Heart left ventricle (tissue), 16 donors: ENCODE data around the gene POLG. TPM values are rescaled to one million over a fixed set of nuclear protein-coding genes. Genes with fewer than 3 reads are reported as not detected.

ENCODE experiments used
- ATAC-seq, 4 donors: fragments of 200-7000 bp; cut with Tn5 transposase; one replicate each; pipeline ENCODE4 v1.9.1; 2020 to 2022; ENCODE audit warnings: moderate library complexity in 4 of 4, mild to moderate bottlenecking in 3 of 4, moderate number of reproducible peaks in 1 of 4
- DNase-seq, 5 donors: peaks; one replicate each; pipeline ENCODE4 v3.0.0-alpha.2; 2020
- H3K27ac ChIP-seq, 12 donors: fragments of 200-600 bp; sonication (generic) in 4 of 12; one replicate each; pipeline versions ENCODE4 v1.5.0 to v1.8.0; 2016 to 2022; ENCODE audit warnings: mild to moderate bottlenecking in 2 of 12
- H3K27me3 ChIP-seq, 9 donors: fragments of 200-600 bp; sonication (generic) in 2 of 9; one replicate each; pipeline versions ENCODE4 v1.5.1 to v1.8.0; 2016 to 2022; ENCODE audit warnings: mild to moderate bottlenecking in 3 of 9
- H3K36me3 ChIP-seq, 9 donors: fragments of 200-600 bp; sonication (generic) in 2 of 9; one replicate each; pipeline versions ENCODE4 v1.5.0 to v1.8.0; 2018 to 2022; ENCODE audit warnings: mild to moderate bottlenecking in 2 of 9
- H3K4me1 ChIP-seq, 12 donors: fragments of 200-600 bp; sonication (generic) in 4 of 12; one replicate each; pipeline versions ENCODE4 v1.5.0 to v1.8.0; 2016 to 2022; ENCODE audit warnings: mild to moderate bottlenecking in 3 of 12
- H3K4me3 ChIP-seq, 12 donors: fragments of 200-600 bp; sonication (generic) in 4 of 12; one replicate each; pipeline versions ENCODE4 v1.5.0 to v1.8.0; 2017 to 2022; ENCODE audit warnings: mild to moderate bottlenecking in 9 of 12, moderate library complexity in 4 of 12
- H3K9me3 ChIP-seq, 12 donors: fragments of 200-600 bp; sonication (generic) in 4 of 12; one replicate each; pipeline versions ENCODE4 v1.5.0 to v1.8.0; 2016 to 2022; ENCODE audit warnings: mild to moderate bottlenecking in 1 of 12
- CTCF ChIP-seq, 12 donors: fragments of 200-600 bp; sonication (generic) in 4 of 12; IDR thresholded peaks; one replicate each; pipeline versions ENCODE4 v1.5.0 to v1.8.0; 2018 to 2022; ENCODE audit warnings: antibody characterized with exemption in 12 of 12, mild to moderate bottlenecking in 5 of 12
- POLR2A ChIP-seq, 2 donors: fragments of 450-650 bp; IDR thresholded peaks; one replicate each; pipeline ENCODE4 v1.6.1; 2017; ENCODE audit warnings: antibody characterized with exemption in 2 of 2, mild to moderate bottlenecking in 2 of 2, moderate library complexity in 2 of 2
- WGBS, 4 donors: extraction: QIAGEN DNeasy Blood & Tissue Kit in 2 of 4; methylation state at CpG; one replicate each; pipeline versions ENCODE4 v1.1.5 to v1.1.7; 2013 to 2018; 5-methylcytosine and 5-hydroxymethylcytosine counted together
- intact Hi-C, 10 donors: fragments of 100-400 bp; cut with DNase I; formaldehyde crosslinking; loops; one replicate each; pipeline versions ENCODE4 v1.11.1 to v1.14.2; 2022
- polyA plus RNA-seq, 2 donors: library from polyadenylated mRNA; stranded (reverse); fragments of 200-250 nt; gene quantifications; one replicate each; pipeline ENCODE4 v1.2.3, GENCODE V29; 2013
- total RNA-seq, 9 donors: library from RNA; depleted of rRNA in 2 of 9; stranded (reverse); fragments of >200 nt in 2 of 9; fragmentation: NEBNext Ultra II Directional in 3 of 9; extraction: Animal tissue kit (Norgen Biotek cat#: 25700) in 3 of 9; gene quantifications; one replicate each; pipeline versions ENCODE4 v1.1.0 to v1.2.4, GENCODE V29; 2016 to 2023
- donor health status: ischemic (EF 13 %, LVEDD 7.1; RV severe dilation, severe dysfunction).
- donor health status: healthy with polysubstance abuse.
- donor health status: DM: no; HTN: yes; CAD: no.
- donor health status: DM: no; HTN: no; CAD: no.
- donor health status: ischemic (EF 25% LVEDD 6.9; RV normal size, moderate dysfunction).
- donor health status: ischemic (EF 25% LVEDD 5.7; RV mildly dilated, moderate dysfunction).
- donor health status: healthy.
- donor health status: DM: yes; HTN: yes; CAD: no.
- donor health status: ischemic (EF 35%, LVEDD 5.7; RV mildly dilated, moderate dysfunction).
- donor health status: nonischemic (EF 11% LVEDD 7.7; RV severe dilation, severe dysfunction).
- donor health status: DM: yes; HTN: yes; CAD: no.
- donor health status: PGD.
- donor health status: ischemic (EF 29% LVEDD 5.4; RV normal size, mild dysfunction).
- donor health status: nonischemic (EF 23%, LVEDD 6.1; RV moderate dilation, normal function).

The POLG gene
- total and polyA plus RNA-seq, 11 donors, result 32.1 to 79.8 (median 38.4) TPM

GRCh38 chr15:89346516-89347231, 12.1 kb upstream of the POLG start:
- Histone ChIP-seq H3K27ac (no peak overlapping the region), H3K27me3 (peaks cover 0 to 21% (median 0%) of the 10 kb centered on the region in 9 donors), H3K4me3 (no peak overlapping the region), H3K4me1 (no peaks in the 10 kb centered on the region), H3K9me3 (no peaks in the 10 kb centered on the region), H3K36me3 (no peaks in the 10 kb centered on the region)
- DNase-seq (no peak), ATAC-seq (peak in 3 of 4 donors; percentile 32 to 76 (median 43))
- 35 to 39% (median 38%) methylated on average over 6 to 10 of the region's 10 CpGs for WGBS, 4 donors
- intact Hi-C loops, result no loop called here
- no peak for TF ChIP-seq CTCF (IDR thresholded peaks at IDR 0.05)
- no peak for TF ChIP-seq POLR2A (IDR thresholded peaks at IDR 0.05)

DNA sequence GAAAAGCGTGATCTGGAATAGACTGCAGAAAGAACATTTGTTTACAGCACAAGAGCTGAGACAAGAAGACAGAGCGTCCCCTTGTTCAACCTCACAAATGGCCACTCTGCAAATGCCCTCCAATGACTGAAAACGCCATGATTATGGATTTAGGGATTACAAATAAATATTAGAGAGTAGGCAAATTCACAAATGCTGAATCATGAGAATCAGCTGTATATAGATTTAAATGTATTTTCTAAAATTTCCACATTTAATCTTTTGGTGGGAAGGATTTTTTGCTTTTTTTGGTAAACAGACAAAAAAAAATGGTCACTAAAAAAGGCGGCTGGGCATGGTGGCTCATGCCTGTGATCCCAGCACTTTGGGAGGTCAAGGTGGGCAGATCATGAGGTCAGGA, 10.6 kb upstream of the POLG start:
- no peak for DNase-seq
- H3K4me1 ChIP-seq, result no peaks in the 10 kb centered on the region
- TF ChIP-seq POLR2A (IDR thresholded peaks at IDR 0.05), result no peak
- H3K4me3 ChIP-seq, result no peak overlapping the region
- no peak for ATAC-seq
- H3K27me3 ChIP-seq, result peaks cover 0 to 18% (median 0%) of the 10 kb centered on the region in 9 donors
- H3K36me3 ChIP-seq, result no peaks in the 10 kb centered on the region
- 89 to 90% (median 90%) methylated on average over 4 of the region's 4 CpGs for WGBS, 4 donors
- intact Hi-C loops, result no loop called here
- no peaks in the 10 kb centered on the region for H3K9me3 ChIP-seq
- no peak overlapping the region for H3K27ac ChIP-seq

GRCh38 chr15:89342840-89343239, 8.2 kb upstream of the POLG start:
- 80 to 97% (median 91%) methylated on average over 3 of the region's 3 CpGs for WGBS, 4 donors
- H3K27me3 ChIP-seq, result peaks cover 0 to 12% (median 0%) of the 10 kb centered on the region in 9 donors
- no peak for TF ChIP-seq CTCF (IDR thresholded peaks at IDR 0.05)
- TF ChIP-seq POLR2A (IDR thresholded peaks at IDR 0.05), result no peak

GRCh38 chr15:89341316-89342005, 6.8 kb upstream of the POLG start:
- TF ChIP-seq POLR2A (IDR thresholded peaks at IDR 0.05), result no peak
- no peak for TF ChIP-seq CTCF (IDR thresholded peaks at IDR 0.05)

More at GRCh38 chr15:89342840-89343239, 8.2 kb upstream of the POLG start:
- Histone ChIP-seq H3K36me3 (no peaks in the 10 kb centered on the region), H3K27ac (no peak overlapping the region), H3K4me3 (no peak overlapping the region), H3K4me1 (no peaks in the 10 kb centered on the region), H3K9me3 (no peaks in the 10 kb centered on the region)
- ATAC-seq, result no peak
- intact Hi-C loops, result no loop called here
- DNase-seq, result no peak

More at GRCh38 chr15:89341316-89342005, 6.8 kb upstream of the POLG start:
- Histone ChIP-seq H3K4me1 (no peaks in the 10 kb centered on the region), H3K9me3 (no peaks in the 10 kb centered on the region), H3K36me3 (no peaks in the 10 kb centered on the region), H3K4me3 (no peak overlapping the region), H3K27ac (no peak overlapping the region), H3K27me3 (peaks cover 0 to 8% (median 0%) of the 10 kb centered on the region in 9 donors)
- ATAC-seq (no peak), DNase-seq (no peak)
- intact Hi-C loops, result no loop called here
- 75 to 94% (median 79%) methylated on average over 4 to 8 of the region's 8 CpGs for WGBS, 4 donors
